Liver (tissue), 3 donors: ENCODE data around the gene PIAS1.

Experiments
- GABPA ChIP-seq, 2 donors: IDR thresholded peaks in 1 of 2; conservative IDR thresholded peaks in 1 of 2; 2 replicates each; pipeline ENCODE4 v1.6.1; 2016; ENCODE audit warnings: antibody characterized with exemption in 2 of 2, mild to moderate bottlenecking in 1 of 2, moderate library complexity in 1 of 2
- RAD21 ChIP-seq, 2 donors: IDR thresholded peaks; 2 replicates each; pipeline ENCODE4 v1.6.1; 2016; ENCODE audit warnings: antibody characterized with exemption in 2 of 2, mild to moderate bottlenecking in 2 of 2
- TAF1 ChIP-seq: conservative IDR thresholded peaks from 2 replicates; pipeline ENCODE4 v1.6.1; 2016; ENCODE audit warnings: antibody characterized with exemption, mild to moderate bottlenecking
- TF ChIP-seq, protein P1 (sequence below): fragments of 150-350 bp; IDR thresholded peaks from 2 replicates; pipeline ENCODE4 v1.5.1; 2017; ENCODE audit warnings: improper control_type of control experiment, low read depth, low read length; ENCODE audit not compliant: missing input control
- TF ChIP-seq, protein P2 (sequence below): IDR thresholded peaks from 2 replicates; pipeline ENCODE4 v1.6.1; 2016; ENCODE audit warnings: antibody characterized with exemption
- TF ChIP-seq, protein P3 (sequence below): IDR thresholded peaks from 2 replicates; pipeline ENCODE4 v1.6.1; 2016; ENCODE audit warnings: antibody characterized with exemption, mild to moderate bottlenecking
- donor health status: healthy.
- donor health status: healthy.

DNA sequence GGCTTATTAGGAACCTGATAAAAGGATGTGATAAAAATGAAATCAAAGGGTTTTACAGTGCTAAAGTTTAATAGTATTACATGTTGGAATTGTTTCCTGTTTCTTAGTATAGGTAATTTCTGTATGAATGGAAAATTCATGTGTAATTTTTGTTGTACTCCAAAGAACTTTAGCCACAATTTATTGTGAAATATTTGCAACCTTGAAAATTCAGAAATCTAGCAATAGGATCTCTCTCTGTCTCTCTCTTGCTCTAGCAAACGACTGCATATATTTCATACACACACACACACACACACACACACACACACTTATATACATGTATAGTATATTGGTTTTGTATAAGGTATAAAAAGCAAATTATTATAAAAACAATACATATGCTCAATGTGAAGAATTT lies 59.6 kb downstream of the PIAS1 start:
- TF ChIP-seq, protein P1, sequence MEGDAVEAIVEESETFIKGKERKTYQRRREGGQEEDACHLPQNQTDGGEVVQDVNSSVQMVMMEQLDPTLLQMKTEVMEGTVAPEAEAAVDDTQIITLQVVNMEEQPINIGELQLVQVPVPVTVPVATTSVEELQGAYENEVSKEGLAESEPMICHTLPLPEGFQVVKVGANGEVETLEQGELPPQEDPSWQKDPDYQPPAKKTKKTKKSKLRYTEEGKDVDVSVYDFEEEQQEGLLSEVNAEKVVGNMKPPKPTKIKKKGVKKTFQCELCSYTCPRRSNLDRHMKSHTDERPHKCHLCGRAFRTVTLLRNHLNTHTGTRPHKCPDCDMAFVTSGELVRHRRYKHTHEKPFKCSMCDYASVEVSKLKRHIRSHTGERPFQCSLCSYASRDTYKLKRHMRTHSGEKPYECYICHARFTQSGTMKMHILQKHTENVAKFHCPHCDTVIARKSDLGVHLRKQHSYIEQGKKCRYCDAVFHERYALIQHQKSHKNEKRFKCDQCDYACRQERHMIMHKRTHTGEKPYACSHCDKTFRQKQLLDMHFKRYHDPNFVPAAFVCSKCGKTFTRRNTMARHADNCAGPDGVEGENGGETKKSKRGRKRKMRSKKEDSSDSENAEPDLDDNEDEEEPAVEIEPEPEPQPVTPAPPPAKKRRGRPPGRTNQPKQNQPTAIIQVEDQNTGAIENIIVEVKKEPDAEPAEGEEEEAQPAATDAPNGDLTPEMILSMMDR: no peak
- TF ChIP-seq, protein P2, sequence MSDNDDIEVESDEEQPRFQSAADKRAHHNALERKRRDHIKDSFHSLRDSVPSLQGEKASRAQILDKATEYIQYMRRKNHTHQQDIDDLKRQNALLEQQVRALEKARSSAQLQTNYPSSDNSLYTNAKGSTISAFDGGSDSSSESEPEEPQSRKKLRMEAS: no peak
- TF ChIP-seq RAD21 (IDR thresholded peaks at IDR 0.05) (no peak), GABPA (IDR thresholded peaks at IDR 0.05 in 1 of 2, conservative IDR thresholded peaks at IDR 0.05 in 1 of 2) (no peak), TAF1 (no peak)
- TF ChIP-seq, protein P3, sequence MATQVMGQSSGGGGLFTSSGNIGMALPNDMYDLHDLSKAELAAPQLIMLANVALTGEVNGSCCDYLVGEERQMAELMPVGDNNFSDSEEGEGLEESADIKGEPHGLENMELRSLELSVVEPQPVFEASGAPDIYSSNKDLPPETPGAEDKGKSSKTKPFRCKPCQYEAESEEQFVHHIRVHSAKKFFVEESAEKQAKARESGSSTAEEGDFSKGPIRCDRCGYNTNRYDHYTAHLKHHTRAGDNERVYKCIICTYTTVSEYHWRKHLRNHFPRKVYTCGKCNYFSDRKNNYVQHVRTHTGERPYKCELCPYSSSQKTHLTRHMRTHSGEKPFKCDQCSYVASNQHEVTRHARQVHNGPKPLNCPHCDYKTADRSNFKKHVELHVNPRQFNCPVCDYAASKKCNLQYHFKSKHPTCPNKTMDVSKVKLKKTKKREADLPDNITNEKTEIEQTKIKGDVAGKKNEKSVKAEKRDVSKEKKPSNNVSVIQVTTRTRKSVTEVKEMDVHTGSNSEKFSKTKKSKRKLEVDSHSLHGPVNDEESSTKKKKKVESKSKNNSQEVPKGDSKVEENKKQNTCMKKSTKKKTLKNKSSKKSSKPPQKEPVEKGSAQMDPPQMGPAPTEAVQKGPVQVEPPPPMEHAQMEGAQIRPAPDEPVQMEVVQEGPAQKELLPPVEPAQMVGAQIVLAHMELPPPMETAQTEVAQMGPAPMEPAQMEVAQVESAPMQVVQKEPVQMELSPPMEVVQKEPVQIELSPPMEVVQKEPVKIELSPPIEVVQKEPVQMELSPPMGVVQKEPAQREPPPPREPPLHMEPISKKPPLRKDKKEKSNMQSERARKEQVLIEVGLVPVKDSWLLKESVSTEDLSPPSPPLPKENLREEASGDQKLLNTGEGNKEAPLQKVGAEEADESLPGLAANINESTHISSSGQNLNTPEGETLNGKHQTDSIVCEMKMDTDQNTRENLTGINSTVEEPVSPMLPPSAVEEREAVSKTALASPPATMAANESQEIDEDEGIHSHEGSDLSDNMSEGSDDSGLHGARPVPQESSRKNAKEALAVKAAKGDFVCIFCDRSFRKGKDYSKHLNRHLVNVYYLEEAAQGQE: no peak
